H9 (cell line): ENCODE results near the gene BLMH. TPM values are rescaled to one million over a fixed set of nuclear protein-coding genes. Genes with fewer than 3 reads are reported as not detected.

Source experiments
- DNase-seq: peaks from one replicate; pipeline ENCODE4 v3.0.0-alpha.2; 2017
- H2AFZ ChIP-seq: one replicate; pipeline ENCODE4 v1.6.1; 2013; ENCODE audit warnings: mild to moderate bottlenecking, low read length, control low read depth, moderate library complexity
- H2AK5ac ChIP-seq: 2 replicates; pipeline ENCODE4 v1.6.1; 2013; ENCODE audit warnings: low read length, control low read depth, mixed read lengths; ENCODE audit not compliant: insufficient read length
- H2BK120ac ChIP-seq: one replicate; pipeline ENCODE4 v1.6.1; 2013; ENCODE audit warnings: low read depth, mild to moderate bottlenecking, low read length, control low read depth, inconsistent platforms; ENCODE audit not compliant: poor library complexity, severe bottlenecking
- H2BK12ac ChIP-seq: 2 replicates; pipeline ENCODE4 v1.6.1; 2013; ENCODE audit warnings: low read length, control low read depth, mixed read lengths, low read depth; ENCODE audit not compliant: insufficient read length
- H2BK15ac ChIP-seq: 2 replicates; pipeline ENCODE4 v1.6.1; 2013; ENCODE audit warnings: low read depth, low read length, control low read depth
- H2BK20ac ChIP-seq: one replicate; pipeline ENCODE4 v1.6.1; 2013; ENCODE audit warnings: low read depth, mild to moderate bottlenecking, low read length, control low read depth, inconsistent platforms; ENCODE audit not compliant: poor library complexity, severe bottlenecking
- H2BK5ac ChIP-seq: 2 replicates; pipeline ENCODE4 v1.6.1; 2013; ENCODE audit warnings: low read length, control low read depth, mixed read lengths; ENCODE audit not compliant: insufficient read length
- H3K14ac ChIP-seq: 2 replicates; pipeline ENCODE4 v1.6.1; 2013; ENCODE audit warnings: low read length, control low read depth; ENCODE audit not compliant: insufficient read depth
- H3K18ac ChIP-seq: 2 replicates; pipeline ENCODE4 v1.6.1; 2013; ENCODE audit warnings: low read depth, mild to moderate bottlenecking, mixed read lengths, low read length, control low read depth; ENCODE audit not compliant: insufficient read length
- H3K23ac ChIP-seq: 2 replicates; pipeline ENCODE4 v1.6.1; 2013; ENCODE audit warnings: low read length, control low read depth, mixed read lengths, low read depth; ENCODE audit not compliant: insufficient read length
- H3K23me2 ChIP-seq: 2 replicates; pipeline ENCODE4 v1.6.1; 2013; ENCODE audit warnings: low read depth, mild to moderate bottlenecking, mixed read lengths, low read length, control low read depth; ENCODE audit not compliant: insufficient read length, poor library complexity, severe bottlenecking
- H3K27ac ChIP-seq: 2 replicates; pipeline ENCODE4 v1.5.1; 2013; ENCODE audit warnings: low read length, control low read depth, mixed read lengths, low read depth; ENCODE audit not compliant: insufficient read length
- H3K27me3 ChIP-seq: 2 replicates; pipeline ENCODE4 v1.6.1; 2013; ENCODE audit warnings: low read length, control low read depth, inconsistent platforms; ENCODE audit not compliant: insufficient read depth
- H3K4ac ChIP-seq: 2 replicates; pipeline ENCODE4 v1.6.1; 2013; ENCODE audit warnings: low read depth, mild to moderate bottlenecking, control low read depth, inconsistent platforms, low read length, moderate library complexity
- H3K4me1 ChIP-seq: 2 replicates; pipeline ENCODE4 v1.6.1; 2013; ENCODE audit warnings: low read length, control low read depth, inconsistent platforms; ENCODE audit not compliant: insufficient read depth
- H3K4me2 ChIP-seq: 2 replicates; pipeline ENCODE4 v1.6.1; 2013; ENCODE audit warnings: low read length, control low read depth, mixed read lengths; ENCODE audit not compliant: insufficient read length, insufficient read depth
- H3K56ac ChIP-seq: 2 replicates; pipeline ENCODE4 v1.6.1; 2013; ENCODE audit warnings: low read depth, mild to moderate bottlenecking, mixed read lengths, low read length, control low read depth; ENCODE audit not compliant: insufficient read length
- H3K79me1 ChIP-seq: 2 replicates; pipeline ENCODE4 v1.6.1; 2013; ENCODE audit warnings: low read depth, mild to moderate bottlenecking, moderate library complexity, low read length, control low read depth, inconsistent platforms; ENCODE audit not compliant: insufficient read depth, poor library complexity, severe bottlenecking
- H3K79me2 ChIP-seq: 2 replicates; pipeline ENCODE4 v1.6.1; 2013; ENCODE audit warnings: low read length, control low read depth, inconsistent platforms; ENCODE audit not compliant: insufficient read depth
- H3K9ac ChIP-seq: 2 replicates; pipeline ENCODE4 v1.6.1; 2013; ENCODE audit warnings: low read length, control low read depth, mixed read lengths; ENCODE audit not compliant: insufficient read length; ENCODE audit errors: extremely low read depth
- H3K9me3 ChIP-seq: one replicate; pipeline ENCODE4 v1.6.1; 2013; ENCODE audit warnings: low read depth, low read length, inconsistent platforms; ENCODE audit not compliant: control insufficient read depth
- H3T11ph ChIP-seq: one replicate; pipeline ENCODE4 v1.6.1; 2013; ENCODE audit warnings: mild to moderate bottlenecking, low read length, control low read depth, inconsistent platforms
- H4K20me1 ChIP-seq: one replicate; pipeline ENCODE4 v1.6.1; 2013; ENCODE audit not compliant: control insufficient read depth, insufficient read length, insufficient read depth
- H4K5ac ChIP-seq: 2 replicates; pipeline ENCODE4 v1.6.1; 2013; ENCODE audit warnings: low read depth, mild to moderate bottlenecking, mixed read lengths, low read length, control low read depth; ENCODE audit not compliant: insufficient read length
- H4K8ac ChIP-seq: replicated peaks from 2 replicates; pipeline ENCODE4 v1.6.1; 2013; ENCODE audit warnings: low read length, control low read depth, mixed read lengths, low read depth; ENCODE audit not compliant: insufficient read length
- H4K91ac ChIP-seq: 2 replicates; pipeline ENCODE4 v1.6.1; 2013; ENCODE audit warnings: low read depth, mild to moderate bottlenecking, moderate library complexity, mixed read lengths, low read length, control low read depth; ENCODE audit not compliant: insufficient read length
- H3K27ac Mint-ChIP-seq, 3 experiments: 2 replicates in 2 of 3; 3 replicates in 1 of 3; pipeline ENCODE4 v1.8.0; 2020 to 2021; ENCODE audit warnings: mixed read lengths in 3 of 3, mild to moderate bottlenecking in 1 of 3, moderate library complexity in 1 of 3
- H3K27me3 Mint-ChIP-seq: 2 replicates; pipeline ENCODE4 v1.8.0; 2021; ENCODE audit warnings: low read depth, mild to moderate bottlenecking, moderate library complexity, mixed read lengths
- H3K36me3 Mint-ChIP-seq, 3 experiments: 2 replicates in 2 of 3; 3 replicates in 1 of 3; pipeline ENCODE4 v1.8.0; 2020 to 2021; ENCODE audit warnings: low read depth in 3 of 3, mixed read lengths in 3 of 3; ENCODE audit not compliant: insufficient read depth in 1 of 3
- H3K4me1 Mint-ChIP-seq, 2 experiments: 2 replicates each; pipeline ENCODE4 v1.8.0; 2020; ENCODE audit warnings: mixed read lengths in 2 of 2
- H3K4me3 Mint-ChIP-seq, 2 experiments: 2 replicates in 1 of 2; 3 replicates in 1 of 2; pipeline ENCODE4 v1.8.0; 2020 to 2021; ENCODE audit warnings: mild to moderate bottlenecking in 2 of 2, mixed read lengths in 2 of 2, moderate library complexity in 1 of 2
- H3K9me3 Mint-ChIP-seq, 2 experiments: 2 replicates in 1 of 2; 3 replicates in 1 of 2; pipeline ENCODE4 v1.8.0; 2020; ENCODE audit warnings: mild to moderate bottlenecking in 2 of 2, mixed read lengths in 2 of 2, moderate library complexity in 1 of 2
- WGBS: extraction: QIAGEN DNeasy Blood & Tissue Kit; methylation state at CpG from one replicate; pipeline ENCODE4 v1.1.7; 2013; ENCODE audit warnings: missing lambda C conversion rate, low lambda C conversion rate, mixed read lengths; ENCODE audit not compliant: insufficient read length; ENCODE audit errors: extremely low coverage; 5-methylcytosine and 5-hydroxymethylcytosine counted together
- total RNA-seq: library from RNA; stranded (reverse); gene quantifications from 2 replicates; pipeline ENCODE4 v1.2.1, GENCODE V29; 2021
- TF ChIP-seq, protein P1 (sequence below): fragments of 200-600 bp; sonication (generic); conservative IDR thresholded peaks from 3 replicates; pipeline ENCODE4 v1.8.0; 2021; ENCODE audit warnings: antibody characterized with exemption, mild to moderate bottlenecking

Gene BLMH
- total RNA-seq, 1 experiment from 2014 or later: 74.7 TPM

DNA sequence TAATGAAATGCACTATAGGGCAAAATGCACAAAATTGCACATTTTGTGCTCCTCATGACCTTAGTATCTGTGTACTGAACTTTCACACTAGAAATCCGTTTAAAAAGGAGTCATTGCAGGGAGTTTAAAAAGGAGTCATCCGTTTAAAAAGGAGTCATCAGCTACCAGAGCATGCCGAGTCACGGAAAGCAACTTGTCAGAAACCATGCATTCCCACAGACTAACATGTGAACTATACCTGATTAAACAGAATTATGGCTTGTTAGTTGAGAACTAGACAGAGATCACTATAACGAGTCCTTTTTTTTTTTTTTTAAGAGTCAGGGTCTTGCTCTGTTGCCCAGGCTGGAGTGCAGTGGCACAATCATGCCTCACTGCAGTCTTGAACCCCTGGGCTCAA is 92.1 kb downstream of the BLMH start:
- no peak for DNase-seq
- Histone ChIP-seq H4K5ac (no peak overlapping the region), H3K9me3 (no peaks in the 10 kb centered on the region), H3K23me2 (no peaks in the 10 kb centered on the region), H3T11ph (no peak overlapping the region), H3K27me3 (no peaks in the 10 kb centered on the region), H3K9ac (no peak overlapping the region), H2AK5ac (no peak overlapping the region), H4K8ac (no peak overlapping the region), H2BK12ac (no peak overlapping the region), H4K20me1 (no peaks in the 10 kb centered on the region), H3K4ac (no peak overlapping the region), H3K14ac (no peak overlapping the region), H2BK5ac (no peak overlapping the region), H3K18ac (no peak overlapping the region), H2BK120ac (no peak overlapping the region), H3K4me2 (no peak overlapping the region), H4K91ac (no peak overlapping the region), H3K79me2 (no peaks in the 10 kb centered on the region), H2BK20ac (no peak overlapping the region), H3K4me1 (no peaks in the 10 kb centered on the region), H2AFZ (no peak overlapping the region), H2BK15ac (no peak overlapping the region), H3K79me1 (no peaks in the 10 kb centered on the region), H3K27ac (no peak overlapping the region), H3K56ac (no peak overlapping the region), H3K23ac (no peak overlapping the region)
- H3K27ac Mint-ChIP-seq: no peak overlapping the region
- H3K27me3 Mint-ChIP-seq: no peaks in the 10 kb centered on the region
- no CpG with 5 or more reads among the region's 5 CpGs for WGBS
- H3K4me3 Mint-ChIP-seq: no peak overlapping the region
- H3K36me3 Mint-ChIP-seq: no peaks in the 10 kb centered on the region
- H3K9me3 Mint-ChIP-seq: no peaks in the 10 kb centered on the region
- H3K4me1 Mint-ChIP-seq: peaks cover 3 to 4% of the 10 kb centered on the region in 2 experiments; a peak in 3 of 4 replicates
- TF ChIP-seq, protein P1, sequence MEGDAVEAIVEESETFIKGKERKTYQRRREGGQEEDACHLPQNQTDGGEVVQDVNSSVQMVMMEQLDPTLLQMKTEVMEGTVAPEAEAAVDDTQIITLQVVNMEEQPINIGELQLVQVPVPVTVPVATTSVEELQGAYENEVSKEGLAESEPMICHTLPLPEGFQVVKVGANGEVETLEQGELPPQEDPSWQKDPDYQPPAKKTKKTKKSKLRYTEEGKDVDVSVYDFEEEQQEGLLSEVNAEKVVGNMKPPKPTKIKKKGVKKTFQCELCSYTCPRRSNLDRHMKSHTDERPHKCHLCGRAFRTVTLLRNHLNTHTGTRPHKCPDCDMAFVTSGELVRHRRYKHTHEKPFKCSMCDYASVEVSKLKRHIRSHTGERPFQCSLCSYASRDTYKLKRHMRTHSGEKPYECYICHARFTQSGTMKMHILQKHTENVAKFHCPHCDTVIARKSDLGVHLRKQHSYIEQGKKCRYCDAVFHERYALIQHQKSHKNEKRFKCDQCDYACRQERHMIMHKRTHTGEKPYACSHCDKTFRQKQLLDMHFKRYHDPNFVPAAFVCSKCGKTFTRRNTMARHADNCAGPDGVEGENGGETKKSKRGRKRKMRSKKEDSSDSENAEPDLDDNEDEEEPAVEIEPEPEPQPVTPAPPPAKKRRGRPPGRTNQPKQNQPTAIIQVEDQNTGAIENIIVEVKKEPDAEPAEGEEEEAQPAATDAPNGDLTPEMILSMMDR: no peak

Other genes with a start within 250 kb of the BLMH start
- 25.8 and 33.3 TPM in 2 replicates for gene NSRP1, start 175.1 kb downstream of the BLMH start, total RNA-seq
- gene SLC6A4, start 56.2 kb downstream of the BLMH start, total RNA-seq: 0.02 and 0.44 TPM in 2 replicates
- gene TMIGD1, start 42.1 kb upstream of the BLMH start, total RNA-seq: not detected in 2 replicates
- 42.8 and 47.0 TPM in 2 replicates for gene CPD, start 87.0 kb upstream of the BLMH start, total RNA-seq
- 58.1 TPM in 2 replicates for gene GOSR1, start 185.5 kb upstream of the BLMH start, total RNA-seq